Measurements from ENCODE around the gene B4GALT4. TPM values are rescaled to one million over a fixed set of nuclear protein-coding genes. Genes with fewer than 3 reads are reported as not detected.

B4GALT4 gene
- total RNA-seq, 1 experiment from 2014 or later = 21.8 TPM

GRCh38 chr3:119237299-119237698 lies 3.4 kb downstream of the B4GALT4 start:
- CTCF ChIA-PET = interaction anchor here (0.7 kb wide), 1 partner anchor 795 kb away, joined by 4 read pairs; no protein-coding TSS in a partner anchor
- no peaks in the 10 kb centered on the region for H3K9me2 ChIP-seq (ENCODE audit: insufficient read depth)
- peaks cover 34% of the 10 kb centered on the region for H3K79me2 ChIP-seq (ENCODE audit: low read depth)
- no peaks in the 10 kb centered on the region for H3K9me3 ChIP-seq (ENCODE audit: insufficient read depth, low read depth)
- peaks cover 20% of the 10 kb centered on the region for H3K4me1 ChIP-seq (replicated peaks; ENCODE audit: insufficient read depth)
- no TSS peak for BruUV-seq (replicated peaks)
- H3K27ac ChIP-seq = no peak overlapping the region
- H3K27me3 ChIP-seq (ENCODE audit: insufficient read depth, low read depth) = no peaks in the 10 kb centered on the region
- H3K4me3 ChIP-seq = no peak overlapping the region
- H4K20me1 ChIP-seq (ENCODE audit: insufficient read depth) = no peaks in the 10 kb centered on the region
- TF ChIP-seq EZH2 (IDR thresholded peaks at IDR 0.05; ENCODE audit: low read depth) (no peak), CTCF (conservative IDR thresholded peaks at IDR 0.05) (no peak)
- H3K36me3 ChIP-seq (ENCODE audit: low read depth) = peaks cover 29% of the 10 kb centered on the region
- no peak overlapping the region for H3K4me2 ChIP-seq
- peaks cover 8% of the 10 kb centered on the region for H3F3A ChIP-seq (ENCODE audit: insufficient read depth, low read depth)
- POLR2A ChIA-PET (ENCODE audit: unreplicated experiment) = no interaction called here
- DNase-seq = no peak
- intact Hi-C loops (cut with micrococcal nuclease; ENCODE audit: unreplicated experiment) = no loop called here
- no peak overlapping the region for H2AFZ ChIP-seq

DNA sequence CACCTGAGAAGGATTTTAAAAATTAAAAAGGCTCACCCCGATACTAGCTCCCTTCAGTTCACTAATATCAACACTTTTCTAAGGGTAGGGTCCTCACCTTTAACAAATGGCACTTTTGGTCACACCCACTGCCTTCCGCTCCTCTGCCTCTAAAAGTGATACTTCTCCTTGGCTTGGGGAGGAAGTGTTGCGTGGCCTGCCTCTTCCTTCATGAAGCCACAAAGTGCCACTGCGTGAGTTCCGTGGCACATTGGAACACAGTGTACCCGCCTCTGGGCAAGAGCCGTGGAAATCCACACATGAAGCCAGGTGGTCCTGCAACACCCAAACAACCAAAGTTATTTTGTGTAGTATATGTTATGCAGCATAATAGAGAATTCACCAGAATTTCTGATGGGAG lies 3.9 kb downstream of the B4GALT4 start:
- Histone ChIP-seq H2AFZ (no peak overlapping the region), H3K36me3 (ENCODE audit: low read depth) (peaks cover 29% of the 10 kb centered on the region), H3K27me3 (ENCODE audit: insufficient read depth, low read depth) (no peaks in the 10 kb centered on the region), H3K9me3 (ENCODE audit: insufficient read depth, low read depth) (no peaks in the 10 kb centered on the region), H3K4me2 (no peak overlapping the region), H3K27ac (no peak overlapping the region), H3K9me2 (ENCODE audit: insufficient read depth) (no peaks in the 10 kb centered on the region), H3K4me1 (replicated peaks; ENCODE audit: insufficient read depth) (peaks cover 20% of the 10 kb centered on the region), H4K20me1 (ENCODE audit: insufficient read depth) (no peaks in the 10 kb centered on the region), H3K79me2 (ENCODE audit: low read depth) (peaks cover 34% of the 10 kb centered on the region), H3K4me3 (no peak overlapping the region), H3F3A (ENCODE audit: insufficient read depth, low read depth) (peaks cover 8% of the 10 kb centered on the region)
- ChIA-PET CTCF (no interaction called here), POLR2A (ENCODE audit: unreplicated experiment) (interaction anchor here (0.7 kb wide), 1 partner anchor 10 kb away, joined by 3 read pairs; no protein-coding TSS in a partner anchor)
- intact Hi-C loops (cut with micrococcal nuclease; ENCODE audit: unreplicated experiment) = no loop called here
- TF ChIP-seq CTCF (conservative IDR thresholded peaks at IDR 0.05) (no peak), EZH2 (IDR thresholded peaks at IDR 0.05; ENCODE audit: low read depth) (no peak)
- BruUV-seq (replicated peaks) = no TSS peak
- no peak for DNase-seq

- H3K4me2 ChIP-seq = no peak overlapping the region
Observed at GRCh38 chr3:119235151-119235550, 5.5 kb downstream of the B4GALT4 start.

More at GRCh38 chr3:119235151-119235550, 5.5 kb downstream of the B4GALT4 start:
- H3K9me2 ChIP-seq (ENCODE audit: insufficient read depth) = no peaks in the 10 kb centered on the region
- TF ChIP-seq EZH2 (IDR thresholded peaks at IDR 0.05; ENCODE audit: low read depth) (no peak), CTCF (conservative IDR thresholded peaks at IDR 0.05) (no peak)
- H3K4me1 ChIP-seq (replicated peaks; ENCODE audit: insufficient read depth) = peaks cover 20% of the 10 kb centered on the region
- no peak overlapping the region for H3K27ac ChIP-seq
- H3K27me3 ChIP-seq (ENCODE audit: insufficient read depth, low read depth) = no peaks in the 10 kb centered on the region
- H3K36me3 ChIP-seq (ENCODE audit: low read depth) = peaks cover 37% of the 10 kb centered on the region
- H2AFZ ChIP-seq = no peak overlapping the region
- CTCF ChIA-PET = no interaction called here
- BruUV-seq (replicated peaks) = no TSS peak
- DNase-seq = peak in 1 of 2 experiments; percentile 21
- intact Hi-C loops (cut with micrococcal nuclease; ENCODE audit: unreplicated experiment) = no loop called here
- no peaks in the 10 kb centered on the region for H3K9me3 ChIP-seq (ENCODE audit: insufficient read depth, low read depth)
- POLR2A ChIA-PET (ENCODE audit: unreplicated experiment) = interaction anchor here (0.6 to 0.7 kb wide), 2 partner anchors 24 to 68 kb away, joined by 4 to 8 read pairs; no protein-coding TSS in a partner anchor
- no peaks in the 10 kb centered on the region for H4K20me1 ChIP-seq (ENCODE audit: insufficient read depth)
- no peaks in the 10 kb centered on the region; the same call in 1 of the 2 replicates for H3F3A ChIP-seq (ENCODE audit: insufficient read depth, low read depth)
- peaks cover 34% of the 10 kb centered on the region for H3K79me2 ChIP-seq (ENCODE audit: low read depth)
- no peak overlapping the region for H3K4me3 ChIP-seq
